ENCODE data around the gene STAC3. TPM values are rescaled to one million over a fixed set of nuclear protein-coding genes. Genes with fewer than 3 reads are reported as not detected.

The STAC3 gene
- total RNA-seq, 4 donors from 2014 or later, result 1.9 to 6.6 (median 2.4) TPM

- Histone ChIP-seq H3K4me3 (no peak overlapping the region), H3K27ac (no peak overlapping the region), H3K9me3 (no peaks in the 10 kb centered on the region), H3K4me1 (no peaks in the 10 kb centered on the region), H3K27me3 (no peaks in the 10 kb centered on the region), H3K36me3 (peaks cover 0 to 97% (median 0%) of the 10 kb centered on the region in 3 donors)
- no peak for DNase-seq
- TF ChIP-seq CTCF (IDR thresholded peaks at IDR 0.05) (no peak), POLR2A (IDR thresholded peaks at IDR 0.05) (no peak)
These were observed 47.8 kb downstream of the STAC3 start for GRCh38 chr12:57203201-57203600.

- TF ChIP-seq CTCF (IDR thresholded peaks at IDR 0.05) (no peak), POLR2A (IDR thresholded peaks at IDR 0.05) (no peak)
- DNase-seq, result no peak
- no peaks in the 10 kb centered on the region for H3K4me1 ChIP-seq
- H3K4me3 ChIP-seq, result no peak overlapping the region
- H3K36me3 ChIP-seq, result peaks cover 0 to 97% (median 0%) of the 10 kb centered on the region in 3 donors
- H3K9me3 ChIP-seq, result no peaks in the 10 kb centered on the region
- no peak overlapping the region for H3K27ac ChIP-seq
- no peaks in the 10 kb centered on the region for H3K27me3 ChIP-seq
These were observed 48.7 kb downstream of the STAC3 start for GRCh38 chr12:57202321-57202720.

GRCh38 chr12:57201631-57202030 lies 49.4 kb downstream of the STAC3 start:
- Histone ChIP-seq H3K27ac (no peak overlapping the region), H3K4me3 (no peak overlapping the region), H3K4me1 (no peaks in the 10 kb centered on the region), H3K36me3 (peaks cover 0 to 100% (median 0%) of the 10 kb centered on the region in 3 donors), H3K27me3 (no peaks in the 10 kb centered on the region), H3K9me3 (no peaks in the 10 kb centered on the region)
- TF ChIP-seq CTCF (IDR thresholded peaks at IDR 0.05) (no peak), POLR2A (IDR thresholded peaks at IDR 0.05) (no peak)
- DNase-seq, result no peak

- no peaks in the 10 kb centered on the region for H3K9me3 ChIP-seq
- H3K4me1 ChIP-seq, result no peaks in the 10 kb centered on the region
- peaks cover 0 to 100% (median 0%) of the 10 kb centered on the region in 3 donors for H3K36me3 ChIP-seq
- TF ChIP-seq POLR2A (IDR thresholded peaks at IDR 0.05) (no peak), CTCF (IDR thresholded peaks at IDR 0.05) (no peak)
- no peaks in the 10 kb centered on the region for H3K27me3 ChIP-seq
- no peak for DNase-seq
- no peak overlapping the region for H3K4me3 ChIP-seq
- H3K27ac ChIP-seq, result no peak overlapping the region
These were observed 49.8 kb downstream of the STAC3 start for GRCh38 chr12:57201219-57201618.

GRCh38 chr12:57200497-57200896 lies 50.5 kb downstream of the STAC3 start:
- no peak overlapping the region for H3K4me3 ChIP-seq
- H3K27ac ChIP-seq, result no peak overlapping the region
- no peak for DNase-seq
- no peaks in the 10 kb centered on the region for H3K27me3 ChIP-seq
- H3K36me3 ChIP-seq, result peaks cover 0 to 100% (median 0%) of the 10 kb centered on the region in 3 donors
- no peaks in the 10 kb centered on the region for H3K9me3 ChIP-seq
- no peak for TF ChIP-seq CTCF (IDR thresholded peaks at IDR 0.05)
- TF ChIP-seq POLR2A (IDR thresholded peaks at IDR 0.05), result no peak
- H3K4me1 ChIP-seq, result no peaks in the 10 kb centered on the region

GRCh38 chr12:57199191-57199590 lies 51.8 kb downstream of the STAC3 start:
- Histone ChIP-seq H3K4me3 (no peak overlapping the region), H3K27me3 (no peaks in the 10 kb centered on the region), H3K36me3 (peaks cover 0 to 100% (median 0%) of the 10 kb centered on the region in 3 donors), H3K27ac (no peak overlapping the region), H3K4me1 (no peaks in the 10 kb centered on the region), H3K9me3 (no peaks in the 10 kb centered on the region)
- TF ChIP-seq CTCF (IDR thresholded peaks at IDR 0.05) (no peak), POLR2A (IDR thresholded peaks at IDR 0.05) (no peak)
- no peak for DNase-seq
